MCF 10A (cell line): Measurements from ENCODE around the gene KCNC3. TPM values are rescaled to one million over a fixed set of nuclear protein-coding genes. Genes with fewer than 3 reads are reported as not detected.

ENCODE experiments used
- BruUV-seq: library from RNA; stranded (reverse); fragments of 400-500 nt; replicated peaks from 2 replicates; lab custom pipeline; 2021; lab: Mats Ljungman, UMichigan
- CTCF ChIA-PET: fragments of 300-600 bp; sonication (Branson Sonifier 250); formaldehyde crosslinking; extraction: SDS; loops from one replicate; lab custom pipeline; 2021; ENCODE audit warnings: antibody characterized with exemption, inconsistent platforms; lab: Yijun Ruan, JAX
- POLR2A ChIA-PET: fragments of 300-600, 350-650 bp; sonication (Branson Sonifier 250); formaldehyde crosslinking; extraction: SDS; loops from one replicate; lab custom pipeline; 2020; ENCODE audit warnings: antibody characterized with exemption, inconsistent platforms; lab: Yijun Ruan, JAX
- DNase-seq: peaks from one replicate; pipeline ENCODE4 v3.0.0-alpha.2; 2018; ENCODE audit not compliant: unreplicated experiment
- H3K27ac Mint-ChIP-seq: one replicate; pipeline ENCODE4 v1.8.0; 2022; ENCODE audit warnings: mild to moderate bottlenecking, low read depth, mixed read lengths; ENCODE audit not compliant: unreplicated experiment
- H3K27me3 Mint-ChIP-seq: one replicate; pipeline ENCODE4 v1.8.0; 2022; ENCODE audit warnings: mixed read lengths; ENCODE audit not compliant: insufficient read depth, unreplicated experiment
- H3K36me3 Mint-ChIP-seq: one replicate; pipeline ENCODE4 v1.8.0; 2022; ENCODE audit warnings: mild to moderate bottlenecking, moderate library complexity, mixed read lengths; ENCODE audit not compliant: insufficient read depth, unreplicated experiment
- H3K4me1 Mint-ChIP-seq: one replicate; pipeline ENCODE4 v1.8.0; 2022; ENCODE audit warnings: mixed read lengths; ENCODE audit not compliant: insufficient read depth, unreplicated experiment
- H3K4me3 Mint-ChIP-seq: one replicate; pipeline ENCODE4 v1.8.0; 2022; ENCODE audit warnings: mild to moderate bottlenecking, moderate library complexity, mixed read lengths; ENCODE audit not compliant: unreplicated experiment
- H3K9me3 Mint-ChIP-seq: one replicate; pipeline ENCODE4 v1.8.0; 2022; ENCODE audit warnings: mixed read lengths; ENCODE audit not compliant: unreplicated experiment
- CTCF ChIP-seq: fragments of 200-600 bp; IDR thresholded peaks from one replicate; pipeline ENCODE4 v1.8.0; 2022; ENCODE audit warnings: antibody characterized with exemption, mild to moderate bottlenecking; ENCODE audit not compliant: unreplicated experiment
- intact Hi-C: fragments of 100-400 bp; cut with micrococcal nuclease; formaldehyde crosslinking; loops from 2 replicates; pipeline ENCODE4 v1.14.1; 2022
- total RNA-seq: library from RNA; stranded (reverse); gene quantifications from 2 replicates; pipeline ENCODE4 v1.2.3, GENCODE V29; 2022

KCNC3 gene
- total RNA-seq, 1 experiment from 2014 or later: not detected

GRCh38 chr19:50319156-50319555 is 10.0 kb downstream of the KCNC3 start:
- intact Hi-C loops: no loop called here
- peaks cover 19% of the 10 kb centered on the region for H3K9me3 Mint-ChIP-seq
- TF ChIP-seq CTCF: no peak
- peaks cover 21% of the 10 kb centered on the region for H3K27me3 Mint-ChIP-seq
- H3K36me3 Mint-ChIP-seq: no peaks in the 10 kb centered on the region
- peaks cover 6% of the 10 kb centered on the region for H3K4me1 Mint-ChIP-seq
- no peak for DNase-seq
- CTCF ChIA-PET: no interaction called here
- no peak overlapping the region for H3K27ac Mint-ChIP-seq
- POLR2A ChIA-PET: no interaction called here
- no TSS peak for BruUV-seq
- H3K4me3 Mint-ChIP-seq: no peak overlapping the region

GRCh38 chr19:50318438-50318837 is 10.7 kb downstream of the KCNC3 start:
- CTCF ChIA-PET: no interaction called here
- intact Hi-C loops: no loop called here
- BruUV-seq: no TSS peak
- Mint-ChIP-seq H3K9me3 (peaks cover 18% of the 10 kb centered on the region), H3K4me1 (peaks cover 6% of the 10 kb centered on the region), H3K27ac (no peak overlapping the region), H3K27me3 (peaks cover 28% of the 10 kb centered on the region), H3K36me3 (no peaks in the 10 kb centered on the region), H3K4me3 (no peak overlapping the region)
- POLR2A ChIA-PET: no interaction called here
- no peak for TF ChIP-seq CTCF
- no peak for DNase-seq

GRCh38 chr19:50317115-50317514 is 12.1 kb downstream of the KCNC3 start:
- no peak for TF ChIP-seq CTCF
- no peaks in the 10 kb centered on the region for H3K36me3 Mint-ChIP-seq
- no peak overlapping the region for H3K4me3 Mint-ChIP-seq
- H3K9me3 Mint-ChIP-seq: peaks cover 11% of the 10 kb centered on the region
- no peak overlapping the region for H3K27ac Mint-ChIP-seq
- H3K27me3 Mint-ChIP-seq: peaks cover 33% of the 10 kb centered on the region
- no peak for DNase-seq
- peaks cover 6% of the 10 kb centered on the region for H3K4me1 Mint-ChIP-seq
- no TSS peak for BruUV-seq
- intact Hi-C loops: no loop called here
- ChIA-PET POLR2A (no interaction called here), CTCF (no interaction called here)

- Mint-ChIP-seq H3K4me1 (peaks cover 6% of the 10 kb centered on the region), H3K27ac (no peak overlapping the region), H3K4me3 (no peak overlapping the region), H3K36me3 (no peaks in the 10 kb centered on the region), H3K27me3 (peaks cover 33% of the 10 kb centered on the region), H3K9me3 (peaks cover 6% of the 10 kb centered on the region)
- POLR2A ChIA-PET: no interaction called here
- intact Hi-C loops: no loop called here
- no TSS peak for BruUV-seq
- DNase-seq: no peak
- CTCF ChIA-PET: interaction anchor here (0.6 kb wide), 3 partner anchors 158 to 1035 kb away, joined by 3 to 5 read pairs (median 4); no protein-coding TSS in a partner anchor
- no peak for TF ChIP-seq CTCF
These were observed 13.3 kb downstream of the KCNC3 start for GRCh38 chr19:50315773-50316448.
